HUDEP-2 (cell line): ENCODE results near the gene SMIM22.
A peak's percentile ranks its signal among the peaks of the same experiment; 100 is the strongest.
"Not testable (repeated sequence)": the region's sequence is repeated elsewhere in the genome, so short reads cannot be mapped to it uniquely, and the experiment has no call there.

ENCODE experiments used
- DNase-seq, 76 experiments: peaks; one replicate each; lab custom pipeline; 2025; ENCODE audit not compliant: unreplicated experiment in 76 of 76; lab: John Stamatoyannopoulos, UW

SMIM22 gene

GRCh38 chr16:4768549-4769305 lies 26.4 kb upstream of the SMIM22 start:
- peak in 75 of 76 experiments; percentile 26 to 92 (median 81) for DNase-seq

DNA sequence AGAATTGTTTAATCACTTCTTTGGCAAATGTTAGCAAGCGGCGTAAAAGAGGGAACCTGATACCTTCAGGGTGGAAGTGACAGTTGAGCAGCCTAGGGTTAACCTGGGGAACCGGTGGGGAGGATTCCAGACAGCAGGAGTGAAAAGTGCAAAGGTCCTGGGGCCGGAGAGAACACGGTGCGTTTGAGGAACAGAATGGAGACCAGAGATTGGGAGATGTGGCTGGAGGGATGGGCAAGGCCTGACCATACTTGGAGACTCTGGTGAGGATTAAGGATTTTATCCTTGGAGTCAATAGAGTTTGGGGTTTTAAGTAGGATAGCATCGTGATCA lies 25.9 kb upstream of the SMIM22 start:
- no peak for DNase-seq

DNA sequence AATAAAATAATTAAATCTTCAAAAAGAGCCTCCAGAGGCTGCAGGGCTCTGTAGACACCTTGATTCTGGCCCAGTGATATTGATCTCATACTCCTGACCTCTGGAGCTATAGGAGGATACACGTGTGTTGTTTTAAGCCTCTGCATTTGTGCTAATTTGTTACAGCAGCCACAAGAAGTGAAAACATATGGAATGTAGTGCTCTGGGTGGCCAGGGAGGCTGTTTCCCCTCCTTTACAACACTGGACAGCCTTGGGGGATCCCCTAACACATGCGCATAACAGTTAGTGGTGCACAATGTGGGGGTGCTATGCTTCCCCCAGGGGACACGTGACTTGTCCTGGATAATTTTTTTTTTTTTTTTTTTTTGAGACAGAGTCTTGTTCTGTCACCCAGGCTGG lies 23.5 kb upstream of the SMIM22 start:
- DNase-seq, result no peak

- no peak for DNase-seq
These were observed 22.8 kb upstream of the SMIM22 start for GRCh38 chr16:4772351-4772750.

- no peak for DNase-seq
These were observed 20.2 kb upstream of the SMIM22 start for GRCh38 chr16:4775005-4775404.

- DNase-seq, result no peak
These were observed 18.9 kb upstream of the SMIM22 start for GRCh38 chr16:4776141-4776705.

DNA sequence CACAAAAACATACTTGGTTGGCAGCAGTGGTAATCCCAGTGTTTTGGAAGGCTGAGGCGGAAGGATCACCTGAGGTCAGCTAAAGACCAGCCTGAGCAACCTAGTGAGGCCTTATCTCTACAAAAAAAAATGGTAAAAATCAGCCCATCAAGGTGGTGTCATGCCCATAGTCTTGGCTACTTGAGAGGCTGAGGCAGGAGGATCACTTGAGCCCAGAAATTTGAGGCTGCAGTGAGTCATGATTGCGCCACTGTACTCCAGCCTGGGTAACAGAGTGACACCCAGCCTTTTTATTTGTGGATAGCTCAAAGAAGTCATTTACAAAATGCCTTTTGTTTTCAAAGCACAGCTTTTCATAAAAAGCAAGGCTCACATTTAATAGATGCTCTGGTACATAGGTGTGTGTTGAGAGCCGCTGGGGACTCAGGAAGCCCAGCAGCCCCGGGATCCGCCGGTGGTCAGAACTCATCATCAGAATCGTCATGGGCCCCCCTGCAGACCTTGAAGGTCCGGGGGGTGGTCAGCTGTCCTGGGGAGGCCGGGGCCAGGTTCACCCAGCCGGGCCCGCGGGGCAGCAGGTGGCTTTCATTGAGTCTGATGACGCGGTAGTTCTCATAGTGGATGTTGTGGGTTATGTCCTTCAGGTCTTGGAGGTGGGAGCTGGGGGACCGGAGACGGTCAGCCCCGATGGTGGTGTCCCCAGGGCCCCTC lies 17.7 kb upstream of the SMIM22 start:
- DNase-seq, result no peak

- DNase-seq, result no peak
These were observed 17.1 kb upstream of the SMIM22 start for GRCh38 chr16:4778050-4778392.

DNA sequence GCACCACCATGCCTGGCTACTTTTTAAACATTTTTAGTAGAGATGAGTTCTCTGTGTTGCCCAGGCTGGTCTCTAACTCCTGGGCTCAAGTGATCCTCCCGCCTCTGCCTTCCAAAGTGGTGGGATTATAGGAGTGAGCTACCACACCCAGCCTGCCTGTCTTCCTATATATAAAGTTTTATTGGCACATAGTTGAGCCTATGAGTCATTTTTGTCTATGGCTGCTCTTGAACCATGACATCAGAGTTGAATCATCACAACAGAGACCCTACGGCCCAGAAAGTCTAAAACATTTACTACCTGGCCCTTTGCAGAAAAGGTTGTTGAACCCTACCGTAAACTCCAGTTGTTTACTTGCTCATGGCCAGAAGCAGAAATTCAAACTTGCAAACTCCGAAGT lies 14.9 kb upstream of the SMIM22 start:
- DNase-seq, result no peak

DNA sequence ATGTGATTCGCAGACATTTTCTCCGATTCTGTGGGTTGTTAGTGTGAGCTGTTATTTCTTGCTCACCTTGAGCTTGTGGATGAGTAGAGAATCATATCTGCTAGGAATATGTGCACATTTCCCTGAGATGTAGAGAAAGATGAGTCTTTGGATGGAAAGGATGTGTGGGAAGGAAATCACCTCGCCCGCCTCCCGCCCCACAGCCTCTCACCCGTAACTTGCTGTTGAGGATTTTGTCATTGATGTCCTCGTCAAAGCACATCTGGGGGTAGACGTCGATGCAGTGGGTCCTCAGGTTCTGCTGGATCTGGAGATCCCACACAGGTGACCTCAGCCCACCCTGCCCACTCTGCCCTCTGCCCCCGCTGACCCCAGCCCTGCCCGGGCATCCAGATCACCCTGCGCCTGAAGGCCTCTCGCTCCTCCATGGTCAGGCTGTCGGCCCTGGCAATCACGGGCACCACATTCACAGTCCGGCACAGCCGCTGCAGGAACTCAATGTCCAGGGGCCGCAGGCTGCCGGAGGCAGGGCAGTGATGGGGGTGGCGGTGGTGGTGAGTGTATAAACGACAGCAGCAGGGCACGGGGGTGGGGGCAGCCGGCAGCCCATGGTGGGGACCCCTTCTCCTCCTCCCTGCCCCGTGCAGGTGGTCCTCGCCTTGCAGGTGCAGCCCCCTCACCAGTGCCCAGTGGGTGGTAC lies 11.8 kb upstream of the SMIM22 start:
- no peak for DNase-seq

DNA sequence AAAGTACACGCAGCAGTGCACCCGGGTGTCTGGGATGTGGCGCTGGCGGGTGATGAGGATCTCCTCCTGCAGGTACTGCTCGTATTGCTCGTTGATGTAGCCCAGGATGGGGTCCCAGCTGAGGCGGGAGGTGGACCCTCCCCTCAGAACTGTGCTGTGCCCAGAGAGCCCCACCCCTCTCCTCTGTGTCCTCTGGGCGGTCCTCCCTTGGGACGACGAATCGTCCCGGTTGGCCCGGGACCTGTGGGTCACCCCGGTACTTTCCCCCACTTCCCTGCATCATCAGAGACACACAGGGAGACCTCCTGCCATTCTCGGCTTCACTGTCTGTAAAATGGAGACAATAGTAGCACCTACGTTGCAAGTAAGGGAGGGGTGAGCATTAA lies 11.2 kb upstream of the SMIM22 start:
- DNase-seq, result no peak

- DNase-seq, result not testable (repeated sequence)
These were observed 10.7 kb upstream of the SMIM22 start for GRCh38 chr16:4784444-4784987.

GRCh38 chr16:4785758-4786433 lies 9.3 kb upstream of the SMIM22 start:
- DNase-seq, result no peak

- DNase-seq, result no peak
These were observed 8.1 kb upstream of the SMIM22 start for GRCh38 chr16:4787068-4787467.

DNA sequence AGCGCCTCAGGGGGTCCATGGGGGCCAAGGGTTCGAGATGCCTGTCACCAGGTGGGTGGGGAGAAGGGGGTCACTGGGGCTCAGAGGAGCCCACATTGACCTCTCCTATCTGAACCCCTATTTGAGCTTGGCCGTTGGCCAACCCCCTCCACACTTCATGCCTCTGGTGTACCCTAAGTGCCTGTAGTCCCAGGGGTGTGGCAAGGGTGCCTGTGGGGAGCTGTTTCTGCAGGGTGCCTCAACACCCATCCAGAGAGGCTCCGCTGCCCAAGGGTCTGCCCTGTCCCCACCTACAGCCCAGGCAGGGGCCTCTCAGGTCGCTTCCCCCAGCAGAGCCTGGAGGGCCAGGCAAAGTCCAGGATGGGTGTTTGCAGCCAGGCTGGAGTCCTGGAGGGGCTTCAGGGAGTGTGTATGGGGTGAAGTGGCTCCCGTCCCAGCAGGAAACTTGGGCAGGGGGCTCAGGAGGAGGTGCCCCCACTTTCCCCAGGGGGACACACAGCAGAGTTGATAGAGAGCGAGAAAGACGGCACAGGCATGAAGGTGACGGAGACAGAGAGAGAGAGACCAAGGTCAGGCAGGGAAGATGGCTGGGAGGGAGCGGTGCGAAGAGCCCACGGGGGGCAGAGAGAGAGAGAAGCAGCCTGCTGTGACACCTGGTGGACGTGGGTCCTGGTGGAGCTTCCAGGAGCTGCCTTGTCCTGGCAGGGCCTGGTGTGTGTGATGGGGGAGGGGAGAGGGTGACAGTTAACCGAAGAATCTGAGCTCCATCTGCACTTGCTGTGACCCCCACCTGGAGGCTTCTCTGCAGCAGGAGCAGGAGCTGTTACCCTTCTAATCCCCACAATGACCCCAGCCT lies 7.3 kb upstream of the SMIM22 start, which contains the start of gene SEPTIN12:
TSS of gene SEPTIN12 (minus strand) at position 719 of the 856 bp plus-strand sequence. CDS start at position 19, 700 bp downstream.
- DNase-seq, result no peak

GRCh38 chr16:4788489-4788889 lies 6.7 kb upstream of the SMIM22 start:
- DNase-seq, result no peak

GRCh38 chr16:4788910-4789309 lies 6.3 kb upstream of the SMIM22 start:
- no peak for DNase-seq

DNA sequence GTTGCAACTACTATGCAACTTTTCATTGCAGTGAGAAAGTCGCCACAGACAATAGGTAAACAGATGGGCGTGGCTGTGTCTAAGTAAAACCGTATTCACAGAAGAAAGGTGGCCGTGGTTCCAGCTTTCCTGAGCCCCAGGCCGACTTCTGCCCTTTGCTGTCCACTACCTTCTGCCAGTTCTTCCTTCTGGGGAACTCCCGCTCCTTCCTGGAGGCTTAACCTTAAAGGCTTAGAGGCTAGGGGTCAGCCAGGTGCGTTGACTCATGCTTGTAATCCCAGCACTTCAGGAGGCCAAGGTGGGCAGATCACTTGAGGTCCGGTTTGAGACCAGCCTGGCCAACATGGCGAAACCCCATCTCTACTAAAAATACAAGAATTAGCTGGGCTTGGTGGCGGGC lies 4.9 kb upstream of the SMIM22 start:
- DNase-seq, result no peak

GRCh38 chr16:4790871-4791270 lies 4.3 kb upstream of the SMIM22 start:
- no peak for DNase-seq
